ENCODE data around the gene CACNB4. TPM values are rescaled to one million over a fixed set of nuclear protein-coding genes. Genes with fewer than 3 reads are reported as not detected.

Gene CACNB4
- total and polyA plus RNA-seq, 9 of the 15 experiments (the other 6 are each of a cell fraction or from before 2014, with no cell fraction given), result 0.01 to 0.20 (median 0.04) TPM; not detected in 1

GRCh38 chr2:151922845-151923666 is 175.8 kb downstream of the CACNB4 start (continued):
- TF ChIP-seq ELF1 (tag; IDR thresholded peaks at IDR 0.05), result 0 out of 2 replicates have a peak, but pooled peaks have one; percentile 31
- no peak for TF ChIP-seq HNRNPLL (IDR thresholded peaks at IDR 0.05; ENCODE audit: low read depth, low read length, poor library complexity, severe bottlenecking)
- TF ChIP-seq MGA (IDR thresholded peaks at IDR 0.05), result peak; percentile 76
- no peak for TF ChIP-seq ZNF395 (CRISPR knock-in tag; IDR thresholded peaks at IDR 0.05)
- TF ChIP-seq SP2 (IDR thresholded peaks at IDR 0.05; ENCODE audit: extremely low read depth, low read depth, low read length, poor library complexity, severe bottlenecking), result no peak
- no peak for TF ChIP-seq IFI16 (CRISPR knock-in tag; IDR thresholded peaks at IDR 0.05)
- no peak for TF ChIP-seq HDAC8 (tag; IDR thresholded peaks at IDR 0.05)
- TF ChIP-seq ZNF23 (CRISPR knock-in tag; IDR thresholded peaks at IDR 0.05), result no peak
- 0 out of 2 replicates have a peak, but pooled peaks have one; percentile 40 for TF ChIP-seq CXXC5 (CRISPR knock-in tag; IDR thresholded peaks at IDR 0.05)
- TF ChIP-seq SMAD4 (CRISPR knock-in tag; conservative IDR thresholded peaks at IDR 0.05), result peak; percentile 98
- TF ChIP-seq CTCFL (IDR thresholded peaks at IDR 0.05; ENCODE audit: borderline replicate concordance, insufficient read depth, low read depth, low read length, poor library complexity, severe bottlenecking), result no peak

Measured in K562 (cell line).